MCF 10A (cell line): ENCODE results near the gene NFATC3. TPM values are rescaled to one million over a fixed set of nuclear protein-coding genes. Genes with fewer than 3 reads are reported as not detected.

Source experiments
- BruUV-seq: library from RNA; stranded (reverse); fragments of 400-500 nt; replicated peaks from 2 replicates; lab custom pipeline; 2021; lab: Mats Ljungman, UMichigan
- CTCF ChIA-PET: fragments of 300-600 bp; sonication (Branson Sonifier 250); formaldehyde crosslinking; extraction: SDS; loops from one replicate; lab custom pipeline; 2021; ENCODE audit warnings: antibody characterized with exemption, inconsistent platforms; lab: Yijun Ruan, JAX
- POLR2A ChIA-PET: fragments of 300-600, 350-650 bp; sonication (Branson Sonifier 250); formaldehyde crosslinking; extraction: SDS; loops from one replicate; lab custom pipeline; 2020; ENCODE audit warnings: antibody characterized with exemption, inconsistent platforms; lab: Yijun Ruan, JAX
- DNase-seq: peaks from one replicate; pipeline ENCODE4 v3.0.0-alpha.2; 2018; ENCODE audit not compliant: unreplicated experiment
- H3K27ac Mint-ChIP-seq: one replicate; pipeline ENCODE4 v1.8.0; 2022; ENCODE audit warnings: mild to moderate bottlenecking, low read depth, mixed read lengths; ENCODE audit not compliant: unreplicated experiment
- H3K27me3 Mint-ChIP-seq: one replicate; pipeline ENCODE4 v1.8.0; 2022; ENCODE audit warnings: mixed read lengths; ENCODE audit not compliant: insufficient read depth, unreplicated experiment
- H3K36me3 Mint-ChIP-seq: one replicate; pipeline ENCODE4 v1.8.0; 2022; ENCODE audit warnings: mild to moderate bottlenecking, moderate library complexity, mixed read lengths; ENCODE audit not compliant: insufficient read depth, unreplicated experiment
- H3K4me1 Mint-ChIP-seq: one replicate; pipeline ENCODE4 v1.8.0; 2022; ENCODE audit warnings: mixed read lengths; ENCODE audit not compliant: insufficient read depth, unreplicated experiment
- H3K4me3 Mint-ChIP-seq: one replicate; pipeline ENCODE4 v1.8.0; 2022; ENCODE audit warnings: mild to moderate bottlenecking, moderate library complexity, mixed read lengths; ENCODE audit not compliant: unreplicated experiment
- H3K9me3 Mint-ChIP-seq: one replicate; pipeline ENCODE4 v1.8.0; 2022; ENCODE audit warnings: mixed read lengths; ENCODE audit not compliant: unreplicated experiment
- CTCF ChIP-seq: fragments of 200-600 bp; IDR thresholded peaks from one replicate; pipeline ENCODE4 v1.8.0; 2022; ENCODE audit warnings: antibody characterized with exemption, mild to moderate bottlenecking; ENCODE audit not compliant: unreplicated experiment
- intact Hi-C: fragments of 100-400 bp; cut with micrococcal nuclease; formaldehyde crosslinking; loops from 2 replicates; pipeline ENCODE4 v1.14.1; 2022
- total RNA-seq: library from RNA; stranded (reverse); gene quantifications from 2 replicates; pipeline ENCODE4 v1.2.3, GENCODE V29; 2022

Gene NFATC3
- total RNA-seq, 1 experiment from 2014 or later = 24.1 TPM

GRCh38 chr16:68234188-68235107, 149.3 kb downstream of the NFATC3 start:
- POLR2A ChIA-PET = interaction anchor here (0.6 to 6.0 kb wide), 13 partner anchors 11 to 296 kb away, joined by 3 to 99 read pairs (median 8); partner anchors contain the start of genes NFATC3, PLA2G15, PRMT7 and SLC7A6OS
- Mint-ChIP-seq H3K36me3 (peaks cover 40% of the 10 kb centered on the region), H3K27me3 (no peaks in the 10 kb centered on the region), H3K4me3 (peak overlapping the region; percentile 81), H3K27ac (peak overlapping the region; percentile 94), H3K4me1 (peaks cover 16% of the 10 kb centered on the region), H3K9me3 (no peaks in the 10 kb centered on the region)
- CTCF ChIA-PET = interaction anchor here (0.6 to 0.8 kb wide), 9 partner anchors 26 to 371 kb away, joined by 3 to 4 read pairs (median 3); no protein-coding TSS in a partner anchor
- TF ChIP-seq CTCF = no peak
- DNase-seq = peak; percentile 42
- intact Hi-C loops = loop anchor here (5.0 kb wide), 1 partner anchor 267 kb away; the partner anchor contains the start of gene SLC12A4
- no TSS peak for BruUV-seq

GRCh38 chr16:68235108-68235886, 150.1 kb downstream of the NFATC3 start:
- Mint-ChIP-seq H3K36me3 (peaks cover 31% of the 10 kb centered on the region), H3K4me3 (peak overlapping the region; percentile 81), H3K27ac (peak overlapping the region; percentile 94), H3K27me3 (no peaks in the 10 kb centered on the region), H3K9me3 (no peaks in the 10 kb centered on the region), H3K4me1 (peaks cover 16% of the 10 kb centered on the region)
- no peak for TF ChIP-seq CTCF
- ChIA-PET POLR2A (interaction anchor here (0.6 to 6.0 kb wide), 22 partner anchors 8 to 576 kb away, joined by 3 to 99 read pairs (median 8); partner anchors contain the start of genes DDX28, DUS2, NFATC3 and PLA2G15), CTCF (interaction anchor here (0.6 to 4.2 kb wide), 6 partner anchors 63 to 372 kb away, joined by 3 to 18 read pairs (median 3); no protein-coding TSS in a partner anchor)
- DNase-seq = peak; percentile 65
- intact Hi-C loops = loop anchor here (5.0 kb wide), 1 partner anchor 268 kb away; the partner anchor contains the start of gene SLC12A4
- BruUV-seq = TSS peak; percentile 25

- Mint-ChIP-seq H3K27me3 (no peaks in the 10 kb centered on the region), H3K27ac (peak within 1 kb of the TSS; percentile 94), H3K9me3 (no peaks in the 10 kb centered on the region), H3K4me1 (peaks cover 16% of the 10 kb centered on the region), H3K36me3 (peaks cover 31% of the 10 kb centered on the region), H3K4me3 (peak within 1 kb of the TSS; percentile 81)
- no peak for TF ChIP-seq CTCF
- CTCF ChIA-PET = interaction anchor here (4.2 kb wide), 1 partner anchor 93 kb away, joined by 18 read pairs; no protein-coding TSS in a partner anchor
- POLR2A ChIA-PET = interaction anchor here (0.6 to 6.0 kb wide), 21 partner anchors 9 to 577 kb away, joined by 3 to 99 read pairs (median 8); partner anchors contain the start of genes DDX28, DUS2, NFATC3 and PLA2G15
- BruUV-seq = no TSS peak
- DNase-seq = no peak
- intact Hi-C loops = loop anchor here (2.0 to 5.0 kb wide), 2 partner anchors 149 to 269 kb away; partner anchors contain the start of gene SLC12A4
Measured at GRCh38 chr16:68235887-68236136, 150.6 kb downstream of the NFATC3 start, which contains the start of gene ESRP2. Gene ESRP2, minus strand, starts transcription at chr16:68236127. Its CDS starts 82 bp downstream, at chr16:68236045.
